CD14-positive monocyte (primary cell): ENCODE data around the gene MRPS17. TPM values are rescaled to one million over a fixed set of nuclear protein-coding genes. Genes with fewer than 3 reads are reported as not detected.

Experiments used
- DNase-seq, 3 donors: peaks; one replicate each; pipeline ENCODE4 v3.0.0-alpha.2; 2011 to 2022
- H2AFZ ChIP-seq: 2 replicates; pipeline ENCODE4 v1.6.0; 2012; ENCODE audit warnings: mild to moderate bottlenecking, low read depth, low read length, inconsistent platforms; ENCODE audit not compliant: insufficient read depth, poor library complexity, severe bottlenecking
- H3K27ac ChIP-seq, 2 donors: 1 replicate in 1 of 2; 2 replicates in 1 of 2; pipeline ENCODE4 v1.5.1; 2012 to 2013; ENCODE audit warnings: low read length in 2 of 2, control low read depth in 1 of 2, inconsistent platforms in 1 of 2, low read depth in 1 of 2, mild to moderate bottlenecking in 1 of 2
- H3K27me3 ChIP-seq, 2 donors: one replicate each; pipeline versions ENCODE4 v1.6.0 to v1.6.1; 2011 to 2013; ENCODE audit warnings: low read length in 2 of 2; ENCODE audit not compliant: control insufficient read depth in 2 of 2, insufficient read depth in 2 of 2
- H3K36me3 ChIP-seq, 2 donors: replicated peaks in 1 of 2; 1 replicate in 1 of 2; 2 replicates in 1 of 2; pipeline versions ENCODE4 v1.5.1 to v1.6.1; 2012 to 2013; ENCODE audit warnings: low read length in 2 of 2, control low read depth in 1 of 2, inconsistent platforms in 1 of 2, mild to moderate bottlenecking in 1 of 2; ENCODE audit not compliant: insufficient read depth in 2 of 2, control insufficient read depth in 1 of 2
- H3K4me1 ChIP-seq, 2 donors: 1 replicate in 1 of 2; 2 replicates in 1 of 2; pipeline versions ENCODE4 v1.5.1 to v1.6.1; 2012 to 2013; ENCODE audit warnings: low read length in 2 of 2, control low read depth in 1 of 2, inconsistent platforms in 1 of 2, mild to moderate bottlenecking in 1 of 2, moderate library complexity in 1 of 2; ENCODE audit not compliant: insufficient read depth in 2 of 2, control insufficient read depth in 1 of 2
- H3K4me2 ChIP-seq: replicated peaks from 2 replicates; pipeline ENCODE3; 2012; ENCODE audit warnings: low read length, moderate library complexity, mild to moderate bottlenecking; ENCODE audit not compliant: poor library complexity, severe bottlenecking; ENCODE audit errors: extremely low read depth
- H3K4me3 ChIP-seq, 3 experiments: fragments of 200-600 bp in 1 of 3; sonication (generic) in 1 of 3; replicated peaks in 1 of 3; 1 replicate in 2 of 3; 2 replicates in 1 of 3; pipeline ENCODE4 v1.5.1; 2011 to 2013; ENCODE audit warnings: low read length in 3 of 3, mild to moderate bottlenecking in 3 of 3, control low read depth in 2 of 3, low read depth in 2 of 3, inconsistent platforms in 1 of 3, moderate library complexity in 1 of 3
- H3K79me2 ChIP-seq: 2 replicates; pipeline ENCODE4 v1.6.0; 2012; ENCODE audit warnings: mild to moderate bottlenecking, control low read depth, inconsistent platforms, low read length, moderate library complexity; ENCODE audit not compliant: insufficient read depth
- H3K9ac ChIP-seq: 2 replicates; pipeline ENCODE4 v1.6.0; 2017; ENCODE audit warnings: low read length, mild to moderate bottlenecking; ENCODE audit not compliant: insufficient read depth, poor library complexity, severe bottlenecking
- H3K9me3 ChIP-seq, 2 donors: replicated peaks in 1 of 2; 1 replicate in 1 of 2; 2 replicates in 1 of 2; pipeline versions ENCODE4 v1.5.1 to v1.6.1; 2012 to 2013; ENCODE audit warnings: low read length in 2 of 2, control low read depth in 1 of 2; ENCODE audit not compliant: control insufficient read depth in 1 of 2, insufficient read depth in 1 of 2
- H4K20me1 ChIP-seq: 2 replicates; pipeline ENCODE4 v1.6.0; 2012; ENCODE audit warnings: mild to moderate bottlenecking, low read length, control low read depth, moderate library complexity; ENCODE audit not compliant: insufficient read depth
- H3K27ac Mint-ChIP-seq, 7 donors: one replicate each; pipeline ENCODE4 v1.8.0; 2020; ENCODE audit warnings: mild to moderate bottlenecking in 7 of 7, mixed read lengths in 7 of 7, moderate library complexity in 6 of 7, inconsistent platforms in 2 of 7
- H3K27me3 Mint-ChIP-seq, 3 donors: one replicate each; pipeline ENCODE4 v1.8.0; 2021 to 2022; ENCODE audit warnings: low read depth in 3 of 3, mild to moderate bottlenecking in 3 of 3, mixed read lengths in 3 of 3, moderate library complexity in 3 of 3, inconsistent platforms in 1 of 3
- H3K36me3 Mint-ChIP-seq, 2 donors: one replicate each; pipeline ENCODE4 v1.8.0; 2020; ENCODE audit warnings: mixed read lengths in 2 of 2, inconsistent platforms in 1 of 2, mild to moderate bottlenecking in 1 of 2
- H3K4me1 Mint-ChIP-seq: one replicate; pipeline ENCODE4 v1.8.0; 2020; ENCODE audit warnings: mild to moderate bottlenecking, mixed read lengths
- H3K4me3 Mint-ChIP-seq, 2 donors: one replicate each; pipeline ENCODE4 v1.8.0; 2020; ENCODE audit warnings: mild to moderate bottlenecking in 2 of 2, mixed read lengths in 2 of 2, moderate library complexity in 1 of 2
- H3K9me3 Mint-ChIP-seq, 7 donors: one replicate each; pipeline ENCODE4 v1.8.0; 2020 to 2022; ENCODE audit warnings: mixed read lengths in 7 of 7, mild to moderate bottlenecking in 6 of 7, moderate library complexity in 6 of 7, inconsistent platforms in 2 of 7
- CTCF ChIP-seq: fragments of 200-600 bp; IDR thresholded peaks from one replicate; pipeline ENCODE4 v1.8.0; 2022; ENCODE audit warnings: antibody characterized with exemption, mild to moderate bottlenecking
- WGBS: methylation state at CpG from one replicate; pipeline ENCODE4 v1.1.5; 2013; ENCODE audit warnings: missing lambda C conversion rate; ENCODE audit not compliant: insufficient coverage; 5-methylcytosine and 5-hydroxymethylcytosine counted together
- intact Hi-C, 2 donors: fragments of 100-400 bp; cut with micrococcal nuclease; formaldehyde crosslinking; loops; one replicate each; pipeline versions ENCODE4 v1.15.0 to v1.15.1; 2023
- polyA plus RNA-seq, 3 donors: library from polyadenylated mRNA; depleted of rRNA in 1 of 3; unstranded in 2 of 3; stranded (reverse) in 1 of 3; fragments of 300-500 nt in 2 of 3; fragments of >200 nt in 1 of 3; fragmentation: Illumina TruSeq in 2 of 3; gene quantifications; 1 replicate in 2 of 3; 2 replicates in 1 of 3; pipeline ENCODE4 v1.2.3, GENCODE V29; 2012 to 2021

The MRPS17 gene
- polyA plus RNA-seq, 3 donors: 6.1 to 14.6 (median 10.9) TPM

GRCh38 chr7:55953707-55954475 lies 2.2 kb downstream of the MRPS17 start:
- Histone ChIP-seq H3K4me2 (no peak overlapping the region), H3K9ac (no peak overlapping the region), H3K27ac (no peak overlapping the region), H3K36me3 (peaks cover 7 to 18% of the 10 kb centered on the region in 2 donors), H2AFZ (no peak overlapping the region), H3K4me3 (no peak overlapping the region), H3K27me3 (no peaks in the 10 kb centered on the region), H3K9me3 (no peaks in the 10 kb centered on the region), H3K79me2 (peaks cover 5% of the 10 kb centered on the region), H4K20me1 (no peaks in the 10 kb centered on the region), H3K4me1 (peaks cover 7 to 11% of the 10 kb centered on the region in 2 donors)
- peaks cover 0 to 8% (median 2%) of the 10 kb centered on the region in 7 donors for H3K9me3 Mint-ChIP-seq
- no peak for DNase-seq
- H3K4me3 Mint-ChIP-seq: no peak overlapping the region
- intact Hi-C loops: loop anchor here in 1 of 2 donors (5.0 kb wide), 2 partner anchors 67 to 587 kb away; partner anchors contain the start of genes LANCL2 and ZNF713
- H3K27ac Mint-ChIP-seq: peak overlapping the region in 2 of 7 donors; percentile 20 to 36
- peaks cover 0 to 2% (median 0%) of the 10 kb centered on the region in 3 donors for H3K27me3 Mint-ChIP-seq
- TF ChIP-seq CTCF: no peak
- peaks cover 12 to 30% of the 10 kb centered on the region in 2 donors for H3K36me3 Mint-ChIP-seq
- 88% methylated on average over 9 of the region's 11 CpGs for WGBS
- peaks cover 13% of the 10 kb centered on the region for H3K4me1 Mint-ChIP-seq

GRCh38 chr7:55957190-55957589 lies 5.5 kb downstream of the MRPS17 start:
- peaks cover 0 to 2% (median 0%) of the 10 kb centered on the region in 3 donors for H3K27me3 Mint-ChIP-seq

More at GRCh38 chr7:55957190-55957589, 5.5 kb downstream of the MRPS17 start:
- Mint-ChIP-seq H3K36me3 (peaks cover 12 to 30% of the 10 kb centered on the region in 2 donors), H3K4me3 (no peak overlapping the region), H3K4me1 (peaks cover 12% of the 10 kb centered on the region), H3K27ac (peak overlapping the region in 1 of 7 donors; percentile 39), H3K9me3 (peaks cover 0 to 3% (median 0%) of the 10 kb centered on the region in 7 donors)
- no peaks in the 10 kb centered on the region for H3K27me3 ChIP-seq
- TF ChIP-seq CTCF: no peak
- peaks cover 7 to 18% of the 10 kb centered on the region in 2 donors for H3K36me3 ChIP-seq
- H3K4me2 ChIP-seq: no peak overlapping the region
- H3K9me3 ChIP-seq: no peaks in the 10 kb centered on the region
- H3K4me3 ChIP-seq: no peak overlapping the region
- no peak overlapping the region for H2AFZ ChIP-seq
- no peak overlapping the region for H3K9ac ChIP-seq
- H3K27ac ChIP-seq: no peak overlapping the region
- H4K20me1 ChIP-seq: no peaks in the 10 kb centered on the region
- 100% methylated on average over 3 of the region's 4 CpGs for WGBS
- peaks cover 4% of the 10 kb centered on the region for H3K79me2 ChIP-seq
- intact Hi-C loops: no loop called here
- DNase-seq: no peak
- peaks cover 5 to 7% of the 10 kb centered on the region in 2 donors for H3K4me1 ChIP-seq
